ENCODE data around the gene NPAS2.

NPAS2 gene

DNA sequence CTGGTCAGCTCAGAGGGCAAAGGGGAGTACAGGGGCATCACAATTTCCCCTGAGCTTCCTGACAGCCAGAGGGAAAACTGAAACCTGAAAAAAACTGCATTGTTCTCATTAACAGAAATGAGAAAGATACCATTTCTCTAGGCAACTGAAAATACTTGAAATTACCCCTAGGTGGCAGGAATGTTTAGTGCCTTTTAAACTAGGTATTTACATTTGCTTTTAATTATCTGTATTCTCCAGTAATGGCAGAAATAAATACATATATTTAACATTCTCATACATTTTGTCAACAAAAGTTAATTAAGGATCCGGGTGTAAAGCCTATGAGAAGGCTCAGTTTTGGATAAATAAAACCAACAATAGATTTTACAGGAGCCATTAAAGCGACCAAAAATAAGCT lies 216.6 kb downstream of the NPAS2 start:
- in situ Hi-C loops (cut with MboI; ENCODE audit: low sequenced_read_pairs) = no loop called here

DNA sequence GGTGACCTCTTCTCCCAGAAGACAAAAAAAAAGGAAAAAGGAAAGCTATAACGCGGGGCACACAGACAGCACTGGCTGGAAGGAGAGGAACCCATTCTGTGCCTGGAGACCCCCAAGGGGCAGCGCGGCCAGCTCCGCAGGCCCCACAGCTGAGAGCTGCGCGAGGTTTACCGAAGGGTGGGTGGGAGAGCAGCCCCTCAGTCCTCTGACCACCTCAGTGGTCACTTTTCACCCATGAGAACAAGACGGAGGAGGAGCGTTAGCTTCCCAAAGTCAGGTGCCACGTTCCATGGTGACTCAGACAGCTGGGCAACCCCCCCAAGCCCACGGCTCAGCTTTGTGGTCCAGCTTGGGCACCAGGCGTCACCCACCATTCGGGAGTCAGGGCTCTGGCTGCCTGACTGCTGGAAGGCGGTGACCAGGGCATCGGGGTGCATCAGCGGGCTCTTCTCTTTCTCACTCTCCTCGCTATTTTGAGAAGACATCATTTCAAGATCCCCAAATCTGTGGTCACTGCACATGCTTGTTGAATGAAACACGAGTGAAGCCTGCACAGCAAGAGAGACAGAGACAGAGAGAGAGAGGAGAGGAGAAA lies 217.3 kb downstream of the NPAS2 start:
- in situ Hi-C loops (cut with MboI; ENCODE audit: low sequenced_read_pairs) = no loop called here

DNA sequence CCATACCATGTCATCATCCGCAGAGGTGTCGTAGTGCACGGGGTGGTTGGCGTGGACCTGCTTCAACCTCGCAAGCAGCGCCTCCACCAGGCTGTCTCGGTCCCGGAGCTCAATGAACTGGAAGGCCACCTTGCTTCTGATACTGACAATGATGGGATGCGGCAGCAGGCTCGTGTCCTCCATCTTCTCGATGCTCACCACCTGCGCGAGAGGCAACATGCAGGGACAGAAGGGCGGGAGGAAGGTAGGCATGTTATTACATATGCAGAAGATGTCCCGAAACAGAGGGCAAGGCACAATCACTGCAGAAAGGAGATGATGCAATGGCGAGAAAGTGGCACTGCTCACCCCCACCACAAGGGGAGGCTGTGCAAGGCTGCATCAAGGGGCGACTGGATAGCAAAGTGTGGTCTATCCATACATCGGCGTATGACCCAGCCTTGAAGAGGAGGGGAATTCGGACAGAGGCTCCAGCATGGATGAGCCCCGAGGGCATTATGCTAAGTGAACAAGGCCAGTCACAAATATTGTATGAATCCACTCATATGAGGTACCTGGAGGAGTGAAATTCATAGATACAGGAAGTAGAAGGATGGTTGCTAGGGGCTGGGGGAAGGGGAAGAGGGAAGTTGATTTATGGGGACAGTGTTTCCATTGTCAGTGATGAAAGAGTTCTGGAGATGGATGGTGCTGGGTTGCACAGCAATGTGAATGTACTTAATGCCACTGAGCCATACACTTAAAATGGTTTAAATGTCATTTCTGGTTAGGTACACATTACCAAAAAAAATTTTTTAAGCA lies 218.7 kb downstream of the NPAS2 start:
- in situ Hi-C loops (cut with MboI; ENCODE audit: low sequenced_read_pairs) = no loop called here

DNA sequence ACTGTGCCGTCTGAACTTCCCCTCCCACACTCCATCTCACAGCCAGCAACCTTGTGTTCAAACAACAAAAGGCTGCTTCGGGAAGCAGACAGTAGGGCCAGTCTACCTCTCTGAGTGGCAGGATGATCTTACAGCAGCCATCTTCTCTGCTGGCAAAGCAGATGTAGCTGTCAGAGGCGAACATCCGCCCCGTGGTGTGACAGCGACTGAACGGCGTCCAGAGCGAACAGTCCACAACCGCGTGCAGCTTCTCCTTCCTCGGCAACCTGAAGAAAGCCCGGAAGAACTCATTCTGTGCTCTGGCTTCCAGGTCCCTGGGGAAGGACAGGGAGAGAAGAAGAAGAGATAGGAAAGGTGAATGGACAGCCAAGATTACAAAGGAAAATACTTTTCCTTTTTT lies 220.1 kb downstream of the NPAS2 start:
- in situ Hi-C loops (cut with MboI; ENCODE audit: low sequenced_read_pairs) = no loop called here

DNA sequence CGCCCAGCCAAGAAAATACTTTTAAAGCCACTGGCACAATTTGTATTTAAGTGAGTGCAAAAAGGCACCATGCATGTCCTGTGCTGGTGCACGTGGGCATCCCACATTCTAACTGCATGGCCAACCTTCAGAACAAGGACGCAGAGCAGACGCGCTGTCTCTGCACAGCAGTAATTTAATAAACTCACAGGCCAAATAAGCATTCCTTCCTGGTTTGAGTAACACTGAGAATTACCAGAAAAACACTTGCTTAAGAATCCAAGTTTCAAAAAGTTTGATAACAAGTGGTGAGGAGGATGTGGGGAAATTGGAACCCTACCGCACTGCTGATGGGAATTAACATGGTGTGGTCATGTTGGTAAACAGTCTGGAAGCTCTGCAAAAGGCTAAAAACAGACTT lies 220.8 kb downstream of the NPAS2 start:
- in situ Hi-C loops (cut with MboI; ENCODE audit: low sequenced_read_pairs) = no loop called here

DNA sequence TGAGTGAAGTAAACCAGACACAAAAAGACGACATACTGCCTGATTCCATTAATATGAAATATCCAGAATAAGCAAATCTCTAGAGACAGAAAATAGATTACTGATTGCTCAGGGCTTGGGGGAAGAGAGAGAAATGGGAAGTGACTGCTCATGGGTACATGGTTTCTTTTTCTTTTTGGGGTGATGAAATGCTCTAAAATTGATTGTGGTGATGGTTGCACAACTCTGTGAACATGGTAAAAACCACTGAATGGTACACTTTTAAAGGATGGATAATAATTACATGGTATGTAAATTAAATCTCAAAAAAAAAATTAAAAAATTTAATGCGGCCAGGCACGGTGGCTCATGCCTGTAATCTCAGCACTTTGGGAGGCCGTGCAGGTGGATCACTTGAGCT lies 221.5 kb downstream of the NPAS2 start:
- in situ Hi-C loops (cut with MboI; ENCODE audit: low sequenced_read_pairs) = no loop called here

DNA sequence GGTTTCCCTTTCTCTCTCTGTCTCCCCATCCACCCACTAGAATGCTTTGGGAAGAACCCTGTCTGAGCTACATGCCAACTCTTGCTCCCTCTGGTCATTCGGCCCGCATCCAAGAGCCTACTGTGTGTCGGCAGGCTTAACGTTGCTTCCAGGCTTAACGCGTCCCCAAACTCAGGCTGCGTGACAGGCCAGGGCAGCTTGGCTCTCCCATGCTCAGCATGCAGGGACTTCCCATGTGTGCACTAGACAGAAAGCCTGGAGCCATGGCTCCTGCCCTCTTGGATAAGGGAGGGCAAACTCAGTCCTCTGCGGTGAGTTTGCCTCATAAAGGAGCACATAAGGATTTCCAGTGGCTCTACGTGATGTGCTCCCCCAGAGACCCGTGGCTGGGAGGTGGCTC lies 225.4 kb downstream of the NPAS2 start:
- in situ Hi-C loops (cut with MboI; ENCODE audit: low sequenced_read_pairs) = no loop called here

All from HL-60/S4 treated with retinoic acid at 250 ng/mL for 4 days and 3 days (cell line).